ENCODE results near the gene GLIPR1L1. TPM values are rescaled to one million over a fixed set of nuclear protein-coding genes. Genes with fewer than 3 reads are reported as not detected.

Gene GLIPR1L1
- total RNA-seq, 2 experiments from 2014 or later: not detected

DNA sequence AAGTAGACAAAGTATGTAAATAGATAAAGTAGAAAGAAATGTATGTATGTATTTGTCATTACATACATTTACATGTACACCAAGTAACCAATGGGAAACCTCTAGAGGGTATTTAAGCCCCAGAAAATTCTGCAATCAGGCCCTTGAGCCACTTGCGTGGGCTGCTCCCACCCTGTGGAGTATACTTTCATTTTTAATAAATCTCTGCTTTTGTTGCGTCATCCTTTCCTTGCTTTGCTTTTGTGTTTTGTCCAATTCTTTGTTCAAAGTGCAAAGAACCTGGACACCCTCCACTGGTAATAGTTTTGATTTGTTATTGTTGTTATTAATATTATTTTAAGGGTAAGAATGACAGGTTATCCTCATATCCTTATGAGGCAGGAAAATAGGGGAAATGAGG, 26.2 kb upstream of the GLIPR1L1 start:
- no peak overlapping the region for H3K27ac ChIP-seq (ENCODE audit: low read depth in 1 of 2, low read length in 2 of 2)
- no peaks in the 10 kb centered on the region for H3K36me3 Mint-ChIP-seq (ENCODE audit: low read depth)
- intact Hi-C loops (cut with DNase I, micrococcal nuclease): no loop called here
- no peak overlapping the region for H3K27ac Mint-ChIP-seq
- peaks cover 0 to 8% of the 10 kb centered on the region in 2 experiments for H3K9me3 ChIP-seq (ENCODE audit: control insufficient read depth in 1 of 2, insufficient read depth in 1 of 2, low read length in 2 of 2)
- TF ChIP-seq, protein P1, sequence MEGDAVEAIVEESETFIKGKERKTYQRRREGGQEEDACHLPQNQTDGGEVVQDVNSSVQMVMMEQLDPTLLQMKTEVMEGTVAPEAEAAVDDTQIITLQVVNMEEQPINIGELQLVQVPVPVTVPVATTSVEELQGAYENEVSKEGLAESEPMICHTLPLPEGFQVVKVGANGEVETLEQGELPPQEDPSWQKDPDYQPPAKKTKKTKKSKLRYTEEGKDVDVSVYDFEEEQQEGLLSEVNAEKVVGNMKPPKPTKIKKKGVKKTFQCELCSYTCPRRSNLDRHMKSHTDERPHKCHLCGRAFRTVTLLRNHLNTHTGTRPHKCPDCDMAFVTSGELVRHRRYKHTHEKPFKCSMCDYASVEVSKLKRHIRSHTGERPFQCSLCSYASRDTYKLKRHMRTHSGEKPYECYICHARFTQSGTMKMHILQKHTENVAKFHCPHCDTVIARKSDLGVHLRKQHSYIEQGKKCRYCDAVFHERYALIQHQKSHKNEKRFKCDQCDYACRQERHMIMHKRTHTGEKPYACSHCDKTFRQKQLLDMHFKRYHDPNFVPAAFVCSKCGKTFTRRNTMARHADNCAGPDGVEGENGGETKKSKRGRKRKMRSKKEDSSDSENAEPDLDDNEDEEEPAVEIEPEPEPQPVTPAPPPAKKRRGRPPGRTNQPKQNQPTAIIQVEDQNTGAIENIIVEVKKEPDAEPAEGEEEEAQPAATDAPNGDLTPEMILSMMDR (IDR thresholded peaks at IDR 0.05): no peak
- H3K36me3 ChIP-seq (ENCODE audit: insufficient read depth, low read length): no peaks in the 10 kb centered on the region
- ATAC-seq (ENCODE audit: poor library complexity): no peak
- POLR2A ChIA-PET: no interaction called here
- CTCF ChIA-PET: no interaction called here
- H3K9me3 Mint-ChIP-seq: no peaks in the 10 kb centered on the region
- H3K4me1 ChIP-seq (ENCODE audit: insufficient read depth, low read length): no peaks in the 10 kb centered on the region
- H3K4me3 Mint-ChIP-seq: no peak overlapping the region
- H3K27me3 ChIP-seq (ENCODE audit: control insufficient read depth in 1 of 2, insufficient read depth in 2 of 2, low read length in 2 of 2): no peaks in the 10 kb centered on the region
- no peak for DNase-seq
- H3K27me3 Mint-ChIP-seq: no peaks in the 10 kb centered on the region
- H3K4me1 Mint-ChIP-seq (ENCODE audit: low read depth): no peaks in the 10 kb centered on the region
- H3K4me3 ChIP-seq (ENCODE audit: low read length): no peak overlapping the region

GRCh38 chr12:75311369-75311768, 23.1 kb upstream of the GLIPR1L1 start:
- no peaks in the 10 kb centered on the region for H3K9me3 ChIP-seq (ENCODE audit: control insufficient read depth in 1 of 2, insufficient read depth in 1 of 2, low read length in 2 of 2)
- Mint-ChIP-seq H3K36me3 (ENCODE audit: low read depth) (no peaks in the 10 kb centered on the region), H3K27me3 (no peaks in the 10 kb centered on the region), H3K4me3 (no peak overlapping the region), H3K4me1 (ENCODE audit: low read depth) (no peaks in the 10 kb centered on the region), H3K9me3 (no peaks in the 10 kb centered on the region), H3K27ac (no peak overlapping the region)
- H3K4me3 ChIP-seq (ENCODE audit: low read length): no peak overlapping the region
- no peaks in the 10 kb centered on the region for H3K36me3 ChIP-seq (ENCODE audit: insufficient read depth, low read length)
- ATAC-seq (ENCODE audit: poor library complexity) (no peak), DNase-seq (no peak)
- H3K27ac ChIP-seq (ENCODE audit: low read depth in 1 of 2, low read length in 2 of 2): no peak overlapping the region
- CTCF ChIA-PET: interaction anchor here (2.0 kb wide), 1 partner anchor 12 kb away, joined by 5 read pairs; no protein-coding TSS in a partner anchor
- TF ChIP-seq, protein P1 (IDR thresholded peaks at IDR 0.05): no peak
- POLR2A ChIA-PET: interaction anchor here (0.7 kb wide), 1 partner anchor 86 kb away, joined by 4 read pairs; no protein-coding TSS in a partner anchor
- H3K4me1 ChIP-seq (ENCODE audit: insufficient read depth, low read length): no peaks in the 10 kb centered on the region
- intact Hi-C loops (cut with DNase I, micrococcal nuclease): no loop called here
- no peaks in the 10 kb centered on the region for H3K27me3 ChIP-seq (ENCODE audit: control insufficient read depth in 1 of 2, insufficient read depth in 2 of 2, low read length in 2 of 2)

DNA sequence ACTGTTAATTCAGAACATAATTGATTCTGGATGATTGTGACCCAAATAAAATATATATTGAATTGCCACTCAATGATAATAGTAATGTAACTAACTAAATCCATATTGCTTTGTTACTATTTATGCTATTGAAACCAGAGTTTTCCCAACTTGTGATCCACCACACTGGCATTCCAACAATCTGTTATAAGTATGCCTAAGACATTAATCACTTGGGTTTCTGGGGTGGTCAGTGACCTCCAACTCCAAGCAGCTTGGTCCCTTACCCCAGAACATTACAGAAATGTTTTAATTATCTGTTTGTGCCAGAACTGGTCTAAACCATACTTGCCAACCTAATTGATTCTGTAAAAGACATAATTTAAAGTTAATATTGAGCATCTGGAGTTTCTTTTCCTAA, 19.0 kb upstream of the GLIPR1L1 start:
- no peaks in the 10 kb centered on the region for H3K27me3 Mint-ChIP-seq
- Histone ChIP-seq H3K4me3 (ENCODE audit: low read length) (no peak overlapping the region), H3K36me3 (ENCODE audit: insufficient read depth, low read length) (no peaks in the 10 kb centered on the region), H3K27me3 (ENCODE audit: control insufficient read depth in 1 of 2, insufficient read depth in 2 of 2, low read length in 2 of 2) (peaks cover 0 to 4% of the 10 kb centered on the region in 2 experiments), H3K9me3 (ENCODE audit: control insufficient read depth in 1 of 2, insufficient read depth in 1 of 2, low read length in 2 of 2) (no peaks in the 10 kb centered on the region), H3K27ac (ENCODE audit: low read depth in 1 of 2, low read length in 2 of 2) (no peak overlapping the region), H3K4me1 (ENCODE audit: insufficient read depth, low read length) (no peaks in the 10 kb centered on the region)
- DNase-seq: no peak
- no peaks in the 10 kb centered on the region for H3K4me1 Mint-ChIP-seq (ENCODE audit: low read depth)
- ChIA-PET CTCF (no interaction called here), POLR2A (no interaction called here)
- no peak overlapping the region for H3K4me3 Mint-ChIP-seq
- no peak for ATAC-seq (ENCODE audit: poor library complexity)
- H3K27ac Mint-ChIP-seq: no peak overlapping the region
- no peaks in the 10 kb centered on the region for H3K36me3 Mint-ChIP-seq (ENCODE audit: low read depth)
- no peaks in the 10 kb centered on the region for H3K9me3 Mint-ChIP-seq
- intact Hi-C loops (cut with DNase I, micrococcal nuclease): no loop called here
- TF ChIP-seq, protein P1 (IDR thresholded peaks at IDR 0.05): no peak
